Natural killer cell (primary cell): ENCODE results near the gene HPSE2. TPM values are rescaled to one million over a fixed set of nuclear protein-coding genes. Genes with fewer than 3 reads are reported as not detected.

ENCODE experiments used
- ATAC-seq, 3 donors: fragments of 150-1000 bp in 2 of 3; fragments of 200-7000 bp in 1 of 3; cut with Tn5 transposase; 1 replicate in 1 of 3; 2 replicates in 2 of 3; pipeline ENCODE4 v1.10.0; 2021; ENCODE audit warnings: mild to moderate bottlenecking in 2 of 3, moderate library complexity in 2 of 3
- DNase-seq, 2 donors: peaks; one replicate each; pipeline versions ENCODE4 v3.0.0 to v3.0.0-alpha.2; 2013 to 2021; ENCODE audit warnings: mixed read lengths in 1 of 2
- H3K27ac ChIP-seq: one replicate; pipeline ENCODE4 v1.5.1; 2013; ENCODE audit warnings: mild to moderate bottlenecking, low read length
- H3K27me3 ChIP-seq: one replicate; pipeline ENCODE4 v1.6.1; 2013; ENCODE audit warnings: low read length; ENCODE audit not compliant: control insufficient read depth, insufficient read depth
- H3K36me3 ChIP-seq: one replicate; pipeline ENCODE4 v1.6.1; 2013; ENCODE audit warnings: low read length; ENCODE audit not compliant: control insufficient read depth, insufficient read depth
- H3K4me1 ChIP-seq: one replicate; pipeline ENCODE4 v1.6.1; 2013; ENCODE audit warnings: low read length; ENCODE audit not compliant: control insufficient read depth, insufficient read depth
- H3K4me3 ChIP-seq: one replicate; pipeline ENCODE4 v1.5.1; 2013; ENCODE audit warnings: low read length
- H3K9me3 ChIP-seq: one replicate; pipeline ENCODE4 v1.6.1; 2013; ENCODE audit warnings: low read length; ENCODE audit not compliant: control insufficient read depth, insufficient read depth
- H3K27ac Mint-ChIP-seq, 2 donors: one replicate each; pipeline ENCODE4 v1.8.0; 2022; ENCODE audit warnings: mild to moderate bottlenecking in 2 of 2, mixed read lengths in 2 of 2, moderate library complexity in 1 of 2
- H3K27me3 Mint-ChIP-seq, 2 donors: one replicate each; pipeline ENCODE4 v1.8.0; 2022; ENCODE audit warnings: low read depth in 2 of 2, mixed read lengths in 2 of 2
- H3K36me3 Mint-ChIP-seq: one replicate; pipeline ENCODE4 v1.8.0; 2022; ENCODE audit warnings: mixed read lengths
- H3K4me1 Mint-ChIP-seq, 2 donors: one replicate each; pipeline ENCODE4 v1.8.0; 2022; ENCODE audit warnings: mixed read lengths in 2 of 2
- H3K4me3 Mint-ChIP-seq: one replicate; pipeline ENCODE4 v1.8.0; 2022; ENCODE audit warnings: mild to moderate bottlenecking, moderate library complexity, mixed read lengths
- H3K9me3 Mint-ChIP-seq, 2 donors: one replicate each; pipeline ENCODE4 v1.8.0; 2022; ENCODE audit warnings: mixed read lengths in 2 of 2
- CTCF ChIP-seq: fragments of 200-600 bp; IDR thresholded peaks from one replicate; pipeline ENCODE4 v1.8.0; 2022; ENCODE audit warnings: antibody characterized with exemption
- WGBS: methylation state at CpG from one replicate; pipeline ENCODE4 v1.1.7; 2013; ENCODE audit warnings: missing lambda C conversion rate; ENCODE audit not compliant: insufficient coverage; 5-methylcytosine and 5-hydroxymethylcytosine counted together
- intact Hi-C: fragments of 100-400 bp; cut with micrococcal nuclease; formaldehyde crosslinking; loops from one replicate; pipeline ENCODE4 v1.14.2; 2022
- total RNA-seq, 4 donors: library from RNA; stranded (reverse); fragments of 120-200 nt in 1 of 4; gene quantifications; one replicate each; pipeline versions ENCODE4 v1.2.3 to v1.2.4, GENCODE V29; 2013 to 2022

Gene HPSE2
- total RNA-seq, 3 donors from 2014 or later (not counting 1 experiment from before 2014, with no cell fraction given): not detected

GRCh38 chr10:98892523-98892922, 343.1 kb downstream of the HPSE2 start:
- H3K4me1 Mint-ChIP-seq: no peaks in the 10 kb centered on the region
- ATAC-seq: no peak
- intact Hi-C loops: no loop called here
- H3K4me3 Mint-ChIP-seq: no peak overlapping the region
- H3K27ac ChIP-seq: no peak overlapping the region
- H3K4me3 ChIP-seq: no peak overlapping the region
- peaks cover 6 to 11% of the 10 kb centered on the region in 2 donors for H3K9me3 Mint-ChIP-seq
- no peaks in the 10 kb centered on the region for H3K36me3 ChIP-seq
- H3K27me3 Mint-ChIP-seq: no peaks in the 10 kb centered on the region
- 47% methylated on average over 1 of the region's 1 CpG for WGBS
- no peaks in the 10 kb centered on the region for H3K9me3 ChIP-seq
- no peak overlapping the region for H3K27ac Mint-ChIP-seq
- no peak for DNase-seq
- no peaks in the 10 kb centered on the region for H3K4me1 ChIP-seq
- TF ChIP-seq CTCF: no peak
- no peaks in the 10 kb centered on the region for H3K27me3 ChIP-seq
- H3K36me3 Mint-ChIP-seq: no peaks in the 10 kb centered on the region

GRCh38 chr10:98886686-98887085, 349.0 kb downstream of the HPSE2 start:
- Mint-ChIP-seq H3K27me3 (no peaks in the 10 kb centered on the region), H3K9me3 (peaks cover 3 to 8% of the 10 kb centered on the region in 2 donors), H3K36me3 (no peaks in the 10 kb centered on the region), H3K27ac (no peak overlapping the region), H3K4me3 (no peak overlapping the region), H3K4me1 (no peaks in the 10 kb centered on the region)
- TF ChIP-seq CTCF: no peak
- Histone ChIP-seq H3K27ac (no peak overlapping the region), H3K4me1 (no peaks in the 10 kb centered on the region), H3K4me3 (no peak overlapping the region), H3K36me3 (no peaks in the 10 kb centered on the region), H3K9me3 (no peaks in the 10 kb centered on the region), H3K27me3 (no peaks in the 10 kb centered on the region)
- DNase-seq: no peak
- intact Hi-C loops: no loop called here
- WGBS: 88% methylated on average over 1 of the region's 1 CpG
- ATAC-seq: no peak

- H3K9me3 ChIP-seq: no peaks in the 10 kb centered on the region
- H3K4me3 Mint-ChIP-seq: no peak overlapping the region
- H3K27ac ChIP-seq: no peak overlapping the region
- H3K36me3 Mint-ChIP-seq: no peaks in the 10 kb centered on the region
- TF ChIP-seq CTCF: no peak
- H3K36me3 ChIP-seq: no peaks in the 10 kb centered on the region
- intact Hi-C loops: no loop called here
- no peaks in the 10 kb centered on the region for H3K4me1 Mint-ChIP-seq
- no peaks in the 10 kb centered on the region for H3K27me3 ChIP-seq
- DNase-seq (no peak), ATAC-seq (no peak)
- no peak overlapping the region for H3K27ac Mint-ChIP-seq
- no peaks in the 10 kb centered on the region for H3K4me1 ChIP-seq
- H3K27me3 Mint-ChIP-seq: no peaks in the 10 kb centered on the region
- H3K4me3 ChIP-seq: no peak overlapping the region
- peaks cover 3 to 8% of the 10 kb centered on the region in 2 donors for H3K9me3 Mint-ChIP-seq
Measured at GRCh38 chr10:98885378-98885777, 350.3 kb downstream of the HPSE2 start.

- H3K4me1 Mint-ChIP-seq: no peaks in the 10 kb centered on the region
- no peaks in the 10 kb centered on the region for H3K9me3 ChIP-seq
- H3K4me3 ChIP-seq: no peak overlapping the region
- H3K27ac ChIP-seq: no peak overlapping the region
- H3K4me3 Mint-ChIP-seq: no peak overlapping the region
- intact Hi-C loops: no loop called here
- no peaks in the 10 kb centered on the region for H3K4me1 ChIP-seq
- H3K36me3 Mint-ChIP-seq: no peaks in the 10 kb centered on the region
- H3K27me3 ChIP-seq: no peaks in the 10 kb centered on the region
- no peak for DNase-seq
- TF ChIP-seq CTCF: no peak
- no peaks in the 10 kb centered on the region for H3K36me3 ChIP-seq
- ATAC-seq: no peak
- no peak overlapping the region for H3K27ac Mint-ChIP-seq
- 92% methylated on average over 1 of the region's 1 CpG for WGBS
- H3K9me3 Mint-ChIP-seq: peaks cover 5 to 7% of the 10 kb centered on the region in 2 donors
- no peaks in the 10 kb centered on the region for H3K27me3 Mint-ChIP-seq
Measured at GRCh38 chr10:98881789-98882188, 353.9 kb downstream of the HPSE2 start.
